ENCODE data around the gene FERMT2.

The FERMT2 gene

GRCh38 chr14:52950898-52951680 lies at the start of gene FERMT2:
Gene FERMT2, minus strand, starts transcription at chr14:52951050. Its CDS starts 482 bp downstream, at chr14:52950568.
- no peak for FAIRE-seq

- no peak for FAIRE-seq
These were observed 47.6 kb upstream of the FERMT2 start for GRCh38 chr14:52998376-52999015.

- no peak for FAIRE-seq
These were observed 45.6 kb upstream of the FERMT2 start for GRCh38 chr14:52996493-52996892.

GRCh38 chr14:52995998-52996397 lies 45.1 kb upstream of the FERMT2 start:
- no peak for FAIRE-seq

GRCh38 chr14:52992236-52992870 lies 41.5 kb upstream of the FERMT2 start:
- FAIRE-seq = no peak

- no peak for FAIRE-seq
These were observed 37.3 kb upstream of the FERMT2 start for GRCh38 chr14:52988139-52988538.

- no peak for FAIRE-seq
These were observed 36.7 kb upstream of the FERMT2 start for GRCh38 chr14:52987514-52987913.

GRCh38 chr14:52987042-52987441 lies 36.2 kb upstream of the FERMT2 start:
- no peak for FAIRE-seq

GRCh38 chr14:52977798-52978197 lies 26.9 kb upstream of the FERMT2 start:
- no peak for FAIRE-seq

- FAIRE-seq = no peak
These were observed 23.6 kb upstream of the FERMT2 start for GRCh38 chr14:52974406-52974805.

GRCh38 chr14:52961060-52961639 lies 10.3 kb upstream of the FERMT2 start:
- peak; percentile 91 for FAIRE-seq

- FAIRE-seq = no peak
These were observed 9.8 kb upstream of the FERMT2 start for GRCh38 chr14:52960627-52961026.

- FAIRE-seq = peak; percentile 91
These were observed 3.7 kb upstream of the FERMT2 start for GRCh38 chr14:52954346-52955214.

GRCh38 chr14:52951681-52952554 lies 1.1 kb upstream of the FERMT2 start:
- peak; percentile 46 for FAIRE-seq

- no peak for FAIRE-seq
These were observed 396 bp downstream of the FERMT2 start for GRCh38 chr14:52950410-52950897.

GRCh38 chr14:52949711-52950409 lies 990 bp downstream of the FERMT2 start:
- no peak for FAIRE-seq

- no peak for FAIRE-seq
These were observed 1.6 kb downstream of the FERMT2 start for GRCh38 chr14:52949249-52949648.

GRCh38 chr14:52948836-52949235 lies 2.0 kb downstream of the FERMT2 start:
- FAIRE-seq = peak; percentile 8

- no peak for FAIRE-seq
These were observed 2.8 kb downstream of the FERMT2 start for GRCh38 chr14:52948039-52948438.

- FAIRE-seq = no peak
These were observed 6.6 kb downstream of the FERMT2 start for GRCh38 chr14:52944254-52944653.

- peak; percentile 21 for FAIRE-seq
These were observed 11.4 kb downstream of the FERMT2 start for GRCh38 chr14:52939427-52939826.
